GM12872 (cell line): ENCODE measurements around the gene RBFOX2.

Experiments
- CTCF ChIP-seq: IDR thresholded peaks from 3 replicates; pipeline ENCODE4 v1.5.1; 2011; ENCODE audit warnings: low read depth, mild to moderate bottlenecking, low read length, moderate library complexity; ENCODE audit not compliant: insufficient read depth

RBFOX2 gene

GRCh38 chr22:36032611-36033010, 4.0 kb upstream of the RBFOX2 start:
- no peak for TF ChIP-seq CTCF

- TF ChIP-seq CTCF: no peak
These were observed 757 bp upstream of the RBFOX2 start for GRCh38 chr22:36029406-36029755.

GRCh38 chr22:36027935-36028645, 534 bp downstream of the RBFOX2 start:
- TF ChIP-seq CTCF: no peak

- TF ChIP-seq CTCF: no peak
These were observed 1.1 kb downstream of the RBFOX2 start for GRCh38 chr22:36027579-36027934.

GRCh38 chr22:36026741-36027140, 1.9 kb downstream of the RBFOX2 start:
- no peak for TF ChIP-seq CTCF

GRCh38 chr22:36022697-36023096, 5.9 kb downstream of the RBFOX2 start:
- no peak for TF ChIP-seq CTCF

GRCh38 chr22:36022162-36022561, 6.5 kb downstream of the RBFOX2 start:
- TF ChIP-seq CTCF: no peak
